ENCODE data around the gene SPRR1B. TPM values are rescaled to one million over a fixed set of nuclear protein-coding genes. Genes with fewer than 3 reads are reported as not detected.
"Not testable (repeated sequence)": the region's sequence is repeated elsewhere in the genome, so short reads cannot be mapped to it uniquely, and the experiment has no call there.

Gene SPRR1B
- total RNA-seq, 1 experiment from 2014 or later, result not detected

DNA sequence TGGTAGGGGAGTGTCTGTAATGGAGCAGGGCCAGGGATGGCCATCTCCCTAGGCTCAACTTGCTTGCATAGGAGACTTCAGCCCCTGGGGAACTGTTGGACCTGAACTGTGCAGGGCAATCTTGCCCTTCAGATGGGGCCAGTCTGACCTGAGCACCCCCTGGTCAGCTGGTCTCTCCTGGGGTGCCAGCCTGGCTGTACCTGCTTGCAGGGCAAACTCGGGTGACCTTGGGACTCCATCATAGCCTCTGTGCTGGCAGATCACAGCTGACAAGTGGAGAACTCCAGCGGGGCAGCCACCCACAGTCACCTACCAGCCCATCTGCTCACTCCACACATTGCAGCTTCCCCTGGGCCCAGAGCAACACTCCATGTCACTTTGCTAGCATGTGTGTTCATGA lies 18.2 kb downstream of the SPRR1B start:
- intact Hi-C loops (cut with micrococcal nuclease; ENCODE audit: unreplicated experiment) (no loop called here), in situ Hi-C loops (cut with HindIII; ENCODE audit: low pct_unique_long_range_greater_than_20kb, low sequenced_read_pairs) (no loop called here)
- no peaks in the 10 kb centered on the region for H3K36me3 ChIP-seq (ENCODE audit: control insufficient read depth, insufficient read depth, low read length)
- ATAC-seq (no peak), DNase-seq (ENCODE audit: low read depth, low spot score) (no peak)
- CTCF ChIA-PET, result no interaction called here
- POLR2A ChIA-PET, result no interaction called here
- H3K4me1 ChIP-seq (ENCODE audit: control insufficient read depth, insufficient read depth, low read length), result no peaks in the 10 kb centered on the region
- peaks cover 4% of the 10 kb centered on the region; the same call in 1 of the 2 replicates for H3K27me3 ChIP-seq (ENCODE audit: control insufficient read depth, insufficient read depth, low read length)
- no TSS peak for BruUV-seq (replicated peaks)
- H3K4me3 ChIP-seq (ENCODE audit: low read depth in 2 of 2, low read length in 2 of 2), result no peak overlapping the region
- H3K27ac ChIP-seq (ENCODE audit: low read length), result no peak overlapping the region
- no peaks in the 10 kb centered on the region for H3K9me3 ChIP-seq (ENCODE audit: control insufficient read depth, insufficient read depth, low read depth, low read length)
- no peak for TF ChIP-seq TCF7L2 (IDR thresholded peaks at IDR 0.05; ENCODE audit: low read depth, low read length)
- TF ChIP-seq, protein P1, sequence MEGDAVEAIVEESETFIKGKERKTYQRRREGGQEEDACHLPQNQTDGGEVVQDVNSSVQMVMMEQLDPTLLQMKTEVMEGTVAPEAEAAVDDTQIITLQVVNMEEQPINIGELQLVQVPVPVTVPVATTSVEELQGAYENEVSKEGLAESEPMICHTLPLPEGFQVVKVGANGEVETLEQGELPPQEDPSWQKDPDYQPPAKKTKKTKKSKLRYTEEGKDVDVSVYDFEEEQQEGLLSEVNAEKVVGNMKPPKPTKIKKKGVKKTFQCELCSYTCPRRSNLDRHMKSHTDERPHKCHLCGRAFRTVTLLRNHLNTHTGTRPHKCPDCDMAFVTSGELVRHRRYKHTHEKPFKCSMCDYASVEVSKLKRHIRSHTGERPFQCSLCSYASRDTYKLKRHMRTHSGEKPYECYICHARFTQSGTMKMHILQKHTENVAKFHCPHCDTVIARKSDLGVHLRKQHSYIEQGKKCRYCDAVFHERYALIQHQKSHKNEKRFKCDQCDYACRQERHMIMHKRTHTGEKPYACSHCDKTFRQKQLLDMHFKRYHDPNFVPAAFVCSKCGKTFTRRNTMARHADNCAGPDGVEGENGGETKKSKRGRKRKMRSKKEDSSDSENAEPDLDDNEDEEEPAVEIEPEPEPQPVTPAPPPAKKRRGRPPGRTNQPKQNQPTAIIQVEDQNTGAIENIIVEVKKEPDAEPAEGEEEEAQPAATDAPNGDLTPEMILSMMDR (IDR thresholded peaks at IDR 0.05), result no peak
- TF ChIP-seq, protein P2, sequence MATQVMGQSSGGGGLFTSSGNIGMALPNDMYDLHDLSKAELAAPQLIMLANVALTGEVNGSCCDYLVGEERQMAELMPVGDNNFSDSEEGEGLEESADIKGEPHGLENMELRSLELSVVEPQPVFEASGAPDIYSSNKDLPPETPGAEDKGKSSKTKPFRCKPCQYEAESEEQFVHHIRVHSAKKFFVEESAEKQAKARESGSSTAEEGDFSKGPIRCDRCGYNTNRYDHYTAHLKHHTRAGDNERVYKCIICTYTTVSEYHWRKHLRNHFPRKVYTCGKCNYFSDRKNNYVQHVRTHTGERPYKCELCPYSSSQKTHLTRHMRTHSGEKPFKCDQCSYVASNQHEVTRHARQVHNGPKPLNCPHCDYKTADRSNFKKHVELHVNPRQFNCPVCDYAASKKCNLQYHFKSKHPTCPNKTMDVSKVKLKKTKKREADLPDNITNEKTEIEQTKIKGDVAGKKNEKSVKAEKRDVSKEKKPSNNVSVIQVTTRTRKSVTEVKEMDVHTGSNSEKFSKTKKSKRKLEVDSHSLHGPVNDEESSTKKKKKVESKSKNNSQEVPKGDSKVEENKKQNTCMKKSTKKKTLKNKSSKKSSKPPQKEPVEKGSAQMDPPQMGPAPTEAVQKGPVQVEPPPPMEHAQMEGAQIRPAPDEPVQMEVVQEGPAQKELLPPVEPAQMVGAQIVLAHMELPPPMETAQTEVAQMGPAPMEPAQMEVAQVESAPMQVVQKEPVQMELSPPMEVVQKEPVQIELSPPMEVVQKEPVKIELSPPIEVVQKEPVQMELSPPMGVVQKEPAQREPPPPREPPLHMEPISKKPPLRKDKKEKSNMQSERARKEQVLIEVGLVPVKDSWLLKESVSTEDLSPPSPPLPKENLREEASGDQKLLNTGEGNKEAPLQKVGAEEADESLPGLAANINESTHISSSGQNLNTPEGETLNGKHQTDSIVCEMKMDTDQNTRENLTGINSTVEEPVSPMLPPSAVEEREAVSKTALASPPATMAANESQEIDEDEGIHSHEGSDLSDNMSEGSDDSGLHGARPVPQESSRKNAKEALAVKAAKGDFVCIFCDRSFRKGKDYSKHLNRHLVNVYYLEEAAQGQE (IDR thresholded peaks at IDR 0.05; ENCODE audit: insufficient read depth in 1 of 2, low read depth in 2 of 2, low read length in 1 of 2), result no peak
- TF ChIP-seq SIN3A (IDR thresholded peaks at IDR 0.05; ENCODE audit: borderline replicate concordance, insufficient read depth, low read depth, low read length), result no peak
- no peak for TF ChIP-seq POLR2AphosphoS5 (IDR thresholded peaks at IDR 0.05; ENCODE audit: low read depth, low read length)

DNA sequence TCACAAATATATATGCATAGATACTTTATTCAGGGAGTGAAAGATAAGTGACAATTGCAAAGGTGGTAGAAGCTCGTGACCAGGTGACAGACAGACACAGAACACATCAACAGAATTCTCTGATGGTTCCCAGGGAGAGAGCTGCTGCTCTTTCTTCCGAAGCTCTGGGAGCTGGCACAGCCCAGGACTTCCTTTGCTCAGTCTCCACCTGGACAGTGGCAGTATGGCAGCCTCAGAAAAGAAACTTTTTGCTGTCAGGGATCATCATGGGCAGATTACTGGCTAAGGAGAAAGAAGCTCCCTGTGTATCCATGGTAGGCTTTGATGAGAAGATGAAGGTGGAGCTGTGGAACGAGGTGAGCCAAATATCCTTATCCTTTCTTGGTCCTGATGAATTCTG lies 25.1 kb downstream of the SPRR1B start:
- H3K36me3 ChIP-seq (ENCODE audit: control insufficient read depth, insufficient read depth, low read length); H3K4me3 ChIP-seq (ENCODE audit: low read depth in 2 of 2, low read length in 2 of 2); H3K27ac ChIP-seq (ENCODE audit: low read length); in situ Hi-C loops (cut with HindIII; ENCODE audit: low pct_unique_long_range_greater_than_20kb, low sequenced_read_pairs); DNase-seq (ENCODE audit: low read depth, low spot score); H3K27me3 ChIP-seq (ENCODE audit: control insufficient read depth, insufficient read depth, low read length); CTCF ChIA-PET; H3K4me1 ChIP-seq (ENCODE audit: control insufficient read depth, insufficient read depth, low read length); intact Hi-C loops (cut with micrococcal nuclease; ENCODE audit: unreplicated experiment); BruUV-seq (replicated peaks); H3K9me3 ChIP-seq (ENCODE audit: control insufficient read depth, insufficient read depth, low read depth, low read length); POLR2A ChIA-PET; ATAC-seq: not testable (repeated sequence)

DNA sequence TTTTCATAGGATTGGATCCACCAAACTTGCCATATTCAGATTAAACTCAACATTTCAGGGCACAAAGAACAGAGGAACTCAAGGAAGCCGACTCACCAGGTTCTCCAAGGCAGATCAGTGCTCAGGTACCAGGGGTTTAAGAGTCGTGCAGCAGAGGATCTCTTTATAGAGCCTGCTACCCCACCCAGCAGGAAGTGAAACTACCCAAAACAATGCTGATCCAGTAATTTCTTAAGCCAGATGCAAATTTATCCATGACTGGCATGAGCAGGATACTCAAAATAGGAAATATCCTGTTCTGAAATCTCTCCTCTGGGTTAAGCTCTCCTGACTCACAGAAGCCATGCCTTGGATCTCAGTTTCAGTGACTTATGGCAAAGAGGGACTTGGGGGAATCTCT lies 26.4 kb downstream of the SPRR1B start, which contains the start of gene SPRR2A:
TSS of gene SPRR2A (minus strand) at position 138 of the 400 bp plus-strand sequence. CDS start 777 bp downstream, outside the sequence.
- no TSS peak for BruUV-seq (replicated peaks)
- no peak for ATAC-seq
- intact Hi-C loops (cut with micrococcal nuclease; ENCODE audit: unreplicated experiment), result no loop called here
- no peak for TF ChIP-seq SIN3A (IDR thresholded peaks at IDR 0.05; ENCODE audit: borderline replicate concordance, insufficient read depth, low read depth, low read length)
- TF ChIP-seq, protein P1 (IDR thresholded peaks at IDR 0.05), result no peak
- TF ChIP-seq, protein P2 (IDR thresholded peaks at IDR 0.05; ENCODE audit: insufficient read depth in 1 of 2, low read depth in 2 of 2, low read length in 1 of 2), result no peak
- TF ChIP-seq TCF7L2 (IDR thresholded peaks at IDR 0.05; ENCODE audit: low read depth, low read length), result no peak
- H3K4me3 ChIP-seq (ENCODE audit: low read depth in 2 of 2, low read length in 2 of 2), result no peak within 1 kb of the TSS
- H3K27me3 ChIP-seq (ENCODE audit: control insufficient read depth, insufficient read depth, low read length), result peaks cover 5% of the 10 kb centered on the region; the same call in 1 of the 2 replicates
- no peak for DNase-seq (ENCODE audit: low read depth, low spot score)
- no peaks in the 10 kb centered on the region for H3K9me3 ChIP-seq (ENCODE audit: control insufficient read depth, insufficient read depth, low read depth, low read length)
- H3K36me3 ChIP-seq (ENCODE audit: control insufficient read depth, insufficient read depth, low read length), result no peaks in the 10 kb centered on the region
- in situ Hi-C loops (cut with HindIII; ENCODE audit: low pct_unique_long_range_greater_than_20kb, low sequenced_read_pairs), result no loop called here
- H3K4me1 ChIP-seq (ENCODE audit: control insufficient read depth, insufficient read depth, low read length), result no peaks in the 10 kb centered on the region
- H3K27ac ChIP-seq (ENCODE audit: low read length), result no peak within 1 kb of the TSS
- ChIA-PET CTCF (interaction anchor here (0.8 kb wide), 1 partner anchor 135 kb away, joined by 3 read pairs; no protein-coding TSS in a partner anchor), POLR2A (no interaction called here)
